ENCODE data around the gene GNPTG.

Gene GNPTG

DNA sequence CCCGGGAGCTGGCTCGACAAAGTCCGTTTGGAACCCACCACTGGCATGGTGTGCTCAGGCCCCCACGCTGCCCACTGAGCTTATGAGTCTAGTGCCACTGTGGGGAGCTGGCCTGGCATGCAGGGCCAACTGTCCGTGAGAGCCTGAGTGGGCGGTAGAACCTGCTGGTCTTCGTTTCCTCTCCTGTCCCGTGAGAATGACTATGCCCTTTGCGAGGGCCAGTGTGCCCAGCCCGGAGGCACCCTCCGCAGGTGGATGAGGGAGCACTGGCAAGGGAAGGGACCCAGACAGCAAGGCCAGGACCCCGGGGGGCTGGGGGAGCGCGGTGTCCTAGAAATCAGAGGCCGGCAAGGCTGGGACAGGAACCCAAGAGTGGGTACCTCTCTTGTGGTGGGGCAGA is 15.1 kb upstream of the GNPTG start:
- Histone ChIP-seq H3K79me2 (ENCODE audit: low read length) (no peaks in the 10 kb centered on the region), H3K9me3 (ENCODE audit: insufficient read depth, low read length) (no peaks in the 10 kb centered on the region), H3K36me3 (replicated peaks; ENCODE audit: low read depth, low read length) (no peaks in the 10 kb centered on the region), H3K4me3 (ENCODE audit: low read length) (no peak overlapping the region), H4K20me1 (ENCODE audit: insufficient read depth, low read length) (no peaks in the 10 kb centered on the region), H2AFZ (ENCODE audit: low read depth, low read length) (no peak overlapping the region), H3K27me3 (ENCODE audit: low read depth, low read length) (peaks cover 15% of the 10 kb centered on the region; the same call in 1 of the 2 replicates), H3K4me2 (ENCODE audit: low read length) (no peak overlapping the region), H3K9ac (ENCODE audit: low read length) (no peak overlapping the region), H3K27ac (ENCODE audit: low read length) (no peak overlapping the region), H3K4me1 (ENCODE audit: low read length) (peaks cover 32% of the 10 kb centered on the region)
- no peak for TF ChIP-seq EZH2phosphoT487 (IDR thresholded peaks at IDR 0.05; ENCODE audit: low read depth)
- TF ChIP-seq, protein P1, sequence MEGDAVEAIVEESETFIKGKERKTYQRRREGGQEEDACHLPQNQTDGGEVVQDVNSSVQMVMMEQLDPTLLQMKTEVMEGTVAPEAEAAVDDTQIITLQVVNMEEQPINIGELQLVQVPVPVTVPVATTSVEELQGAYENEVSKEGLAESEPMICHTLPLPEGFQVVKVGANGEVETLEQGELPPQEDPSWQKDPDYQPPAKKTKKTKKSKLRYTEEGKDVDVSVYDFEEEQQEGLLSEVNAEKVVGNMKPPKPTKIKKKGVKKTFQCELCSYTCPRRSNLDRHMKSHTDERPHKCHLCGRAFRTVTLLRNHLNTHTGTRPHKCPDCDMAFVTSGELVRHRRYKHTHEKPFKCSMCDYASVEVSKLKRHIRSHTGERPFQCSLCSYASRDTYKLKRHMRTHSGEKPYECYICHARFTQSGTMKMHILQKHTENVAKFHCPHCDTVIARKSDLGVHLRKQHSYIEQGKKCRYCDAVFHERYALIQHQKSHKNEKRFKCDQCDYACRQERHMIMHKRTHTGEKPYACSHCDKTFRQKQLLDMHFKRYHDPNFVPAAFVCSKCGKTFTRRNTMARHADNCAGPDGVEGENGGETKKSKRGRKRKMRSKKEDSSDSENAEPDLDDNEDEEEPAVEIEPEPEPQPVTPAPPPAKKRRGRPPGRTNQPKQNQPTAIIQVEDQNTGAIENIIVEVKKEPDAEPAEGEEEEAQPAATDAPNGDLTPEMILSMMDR (IDR thresholded peaks at IDR 0.05; ENCODE audit: low read depth, low read length) = no peak

DNA sequence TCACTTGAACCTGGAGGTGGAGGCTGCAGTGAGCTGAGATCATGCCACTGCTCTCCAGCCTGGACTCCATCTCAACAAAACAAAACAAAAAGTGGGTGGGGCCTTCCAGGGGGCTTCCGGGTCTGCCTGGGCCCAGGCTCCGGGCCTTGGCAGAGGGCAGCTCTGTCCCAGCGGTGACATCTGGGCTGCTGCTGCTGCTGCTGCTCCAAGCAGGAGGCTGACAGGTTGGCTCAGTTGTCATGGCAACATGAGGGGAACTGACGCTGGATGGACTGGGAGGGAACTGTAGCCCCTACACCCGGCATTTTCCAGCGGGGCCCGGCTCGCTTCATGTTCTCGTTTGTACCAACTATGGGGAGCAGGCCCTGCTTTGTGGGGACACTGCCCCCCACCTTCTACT is 14.2 kb upstream of the GNPTG start:
- Histone ChIP-seq H3K36me3 (replicated peaks; ENCODE audit: low read depth, low read length) (no peaks in the 10 kb centered on the region), H3K9me3 (ENCODE audit: insufficient read depth, low read length) (no peaks in the 10 kb centered on the region), H3K9ac (ENCODE audit: low read length) (no peak overlapping the region), H3K4me2 (ENCODE audit: low read length) (peak overlapping the region; percentile 85), H2AFZ (ENCODE audit: low read depth, low read length) (no peak overlapping the region), H3K27ac (ENCODE audit: low read length) (no peak overlapping the region), H3K79me2 (ENCODE audit: low read length) (no peaks in the 10 kb centered on the region), H4K20me1 (ENCODE audit: insufficient read depth, low read length) (no peaks in the 10 kb centered on the region), H3K4me3 (ENCODE audit: low read length) (no peak overlapping the region), H3K27me3 (ENCODE audit: low read depth, low read length) (peaks cover 15% of the 10 kb centered on the region; the same call in 1 of the 2 replicates), H3K4me1 (ENCODE audit: low read length) (peaks cover 33% of the 10 kb centered on the region)
- TF ChIP-seq, protein P1 (IDR thresholded peaks at IDR 0.05; ENCODE audit: low read depth, low read length) = no peak
- no peak for TF ChIP-seq EZH2phosphoT487 (IDR thresholded peaks at IDR 0.05; ENCODE audit: low read depth)

DNA sequence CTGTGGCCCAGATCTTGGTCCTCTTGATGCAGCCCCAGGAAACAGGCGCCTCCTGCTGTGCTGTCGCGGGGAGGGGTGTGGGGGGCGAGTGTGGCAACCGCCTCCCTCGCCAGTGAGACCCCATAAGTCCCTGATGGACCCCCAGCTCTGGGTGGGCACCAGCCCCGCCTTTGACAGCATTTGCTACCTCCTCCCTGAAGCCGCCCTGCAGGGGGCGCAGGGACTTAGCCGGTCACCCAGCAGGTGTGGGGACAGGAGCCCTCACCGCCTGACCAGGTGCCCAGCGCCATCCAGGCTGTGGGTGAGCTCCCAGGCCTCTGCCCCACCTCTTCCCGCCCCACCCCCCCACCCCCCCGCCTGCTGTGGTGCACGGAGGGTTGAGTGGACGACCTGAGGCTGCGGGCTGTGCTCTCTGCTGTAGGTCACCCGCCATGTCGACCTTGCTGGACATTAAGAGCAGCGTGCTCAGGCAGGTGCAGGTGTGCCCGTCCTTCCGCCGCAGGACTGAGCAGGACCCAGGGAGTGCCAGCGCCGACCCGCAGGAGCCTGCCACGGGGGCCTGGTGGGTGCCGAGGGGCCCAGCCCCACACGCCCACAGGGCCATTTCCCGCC is 13.5 kb upstream of the GNPTG start:
- Histone ChIP-seq H3K79me2 (ENCODE audit: low read length) (no peaks in the 10 kb centered on the region), H3K4me3 (ENCODE audit: low read length) (peak overlapping the region; percentile 63), H2AFZ (ENCODE audit: low read depth, low read length) (no peak overlapping the region), H3K27me3 (ENCODE audit: low read depth, low read length) (peaks cover 15% of the 10 kb centered on the region; the same call in 1 of the 2 replicates), H3K9me3 (ENCODE audit: insufficient read depth, low read length) (no peaks in the 10 kb centered on the region), H3K4me1 (ENCODE audit: low read length) (peaks cover 37% of the 10 kb centered on the region), H3K36me3 (replicated peaks; ENCODE audit: low read depth, low read length) (no peaks in the 10 kb centered on the region), H3K4me2 (ENCODE audit: low read length) (peak overlapping the region; percentile 85), H3K9ac (ENCODE audit: low read length) (peak overlapping the region; percentile 36; the same call in 1 of the 2 replicates), H3K27ac (ENCODE audit: low read length) (no peak overlapping the region), H4K20me1 (ENCODE audit: insufficient read depth, low read length) (no peaks in the 10 kb centered on the region)
- TF ChIP-seq, protein P1 (IDR thresholded peaks at IDR 0.05; ENCODE audit: low read depth, low read length) = peak; percentile 53
- no peak for TF ChIP-seq EZH2phosphoT487 (IDR thresholded peaks at IDR 0.05; ENCODE audit: low read depth)

DNA sequence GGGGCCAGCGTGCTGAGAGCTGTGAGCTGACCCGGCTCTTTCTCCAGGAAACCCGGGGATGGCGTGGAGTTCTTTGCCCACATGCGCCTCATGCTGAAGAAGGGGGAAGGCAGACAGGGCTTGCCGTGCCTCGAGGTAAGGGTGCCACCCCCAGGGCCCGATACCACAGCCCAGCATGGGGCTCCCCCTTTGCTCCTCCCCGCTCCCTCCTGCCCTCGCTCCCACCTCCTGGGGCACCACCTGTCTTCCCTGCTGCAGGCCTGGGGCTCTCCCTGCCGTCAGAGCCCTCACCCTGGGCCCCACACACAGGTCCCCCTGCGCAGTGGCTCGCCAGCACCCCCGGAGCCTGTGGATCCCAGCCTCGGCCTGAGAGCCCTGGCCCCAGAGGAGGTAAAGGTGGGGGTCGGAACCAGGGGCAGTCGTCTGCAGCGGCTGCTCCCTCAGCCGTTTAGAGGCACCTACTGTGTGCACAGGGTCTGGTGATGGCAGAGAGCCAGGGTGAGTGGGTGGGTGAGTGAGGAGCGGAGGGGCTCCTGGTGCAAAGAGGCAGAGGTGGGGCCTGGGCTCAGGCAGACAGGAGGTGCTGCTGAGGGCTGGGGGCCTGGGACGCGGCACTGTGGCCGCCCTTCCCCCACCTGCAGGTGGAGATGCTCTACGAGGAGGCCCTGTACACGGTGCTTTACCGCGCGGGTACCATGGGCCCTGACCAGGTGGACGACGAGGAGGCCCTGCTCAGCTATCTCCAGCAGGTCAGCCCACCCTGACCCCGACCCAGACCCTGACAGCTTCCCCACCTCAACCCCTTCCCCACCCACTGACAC is 12.7 kb upstream of the GNPTG start:
- H4K20me1 ChIP-seq (ENCODE audit: insufficient read depth, low read length) = no peaks in the 10 kb centered on the region
- peak overlapping the region; percentile 36; the same call in 1 of the 2 replicates for H3K9ac ChIP-seq (ENCODE audit: low read length)
- H3K4me1 ChIP-seq (ENCODE audit: low read length) = peaks cover 37% of the 10 kb centered on the region
- H3K27ac ChIP-seq (ENCODE audit: low read length) = no peak overlapping the region
- peaks cover 15% of the 10 kb centered on the region; the same call in 1 of the 2 replicates for H3K27me3 ChIP-seq (ENCODE audit: low read depth, low read length)
- no peak overlapping the region for H2AFZ ChIP-seq (ENCODE audit: low read depth, low read length)
- H3K9me3 ChIP-seq (ENCODE audit: insufficient read depth, low read length) = no peaks in the 10 kb centered on the region
- peak overlapping the region; percentile 63 for H3K4me3 ChIP-seq (ENCODE audit: low read length)
- TF ChIP-seq EZH2phosphoT487 (IDR thresholded peaks at IDR 0.05; ENCODE audit: low read depth) = no peak
- TF ChIP-seq, protein P1 (IDR thresholded peaks at IDR 0.05; ENCODE audit: low read depth, low read length) = no peak
- no peaks in the 10 kb centered on the region for H3K79me2 ChIP-seq (ENCODE audit: low read length)
- H3K4me2 ChIP-seq (ENCODE audit: low read length) = peak overlapping the region; percentile 85
- H3K36me3 ChIP-seq (replicated peaks; ENCODE audit: low read depth, low read length) = no peaks in the 10 kb centered on the region

All from OCI-LY3 (cell line).